ENCODE data around the gene PRKCE. TPM values are rescaled to one million over a fixed set of nuclear protein-coding genes. Genes with fewer than 3 reads are reported as not detected.

PRKCE gene
- total and polyA plus RNA-seq, 2 experiments from 2014 or later = 0.94 to 1.2 TPM

DNA sequence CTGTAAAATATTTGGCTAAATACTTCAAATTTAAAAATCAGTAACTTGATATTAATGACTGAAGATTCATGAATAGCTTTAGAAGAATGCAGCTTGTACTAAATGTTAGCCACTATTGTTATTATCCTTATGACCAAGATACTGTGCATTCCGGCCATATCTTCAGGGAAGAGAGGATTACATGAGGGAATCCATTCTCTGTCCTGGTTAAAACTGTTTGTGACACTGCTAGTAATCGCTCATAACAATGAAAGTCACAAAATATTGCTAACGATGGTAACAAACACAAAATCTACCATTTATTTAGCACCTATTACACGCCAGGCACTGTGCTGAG is 217.7 kb downstream of the PRKCE start:
- no peaks in the 10 kb centered on the region for H3K9me3 Mint-ChIP-seq
- Histone ChIP-seq H3K9me2 (ENCODE audit: insufficient read depth) (no peaks in the 10 kb centered on the region), H3K27ac (ENCODE audit: low read depth) (no peak overlapping the region), H4K20me1 (replicated peaks; ENCODE audit: insufficient read depth) (no peaks in the 10 kb centered on the region), H3K27me3 (ENCODE audit: insufficient read depth) (no peaks in the 10 kb centered on the region), H3K4me1 (ENCODE audit: insufficient read depth) (no peaks in the 10 kb centered on the region), H3K4me3 (no peak overlapping the region), H2AFZ (no peak overlapping the region), H3K4me2 (no peak overlapping the region), H3K79me2 (replicated peaks; ENCODE audit: insufficient read depth) (no peaks in the 10 kb centered on the region), H3K36me3 (ENCODE audit: insufficient read depth) (no peaks in the 10 kb centered on the region), H3F3A (replicated peaks; ENCODE audit: low read depth) (no peaks in the 10 kb centered on the region)
- ATAC-seq (no peak), DNase-seq (ENCODE audit: low spot score) (no peak)
- H3K27ac Mint-ChIP-seq = no peak overlapping the region
- no peaks in the 10 kb centered on the region for H3K27me3 Mint-ChIP-seq (ENCODE audit: insufficient read depth, low read depth, poor library complexity)
- H3K4me3 Mint-ChIP-seq = no peak overlapping the region
- TF ChIP-seq, protein P1, sequence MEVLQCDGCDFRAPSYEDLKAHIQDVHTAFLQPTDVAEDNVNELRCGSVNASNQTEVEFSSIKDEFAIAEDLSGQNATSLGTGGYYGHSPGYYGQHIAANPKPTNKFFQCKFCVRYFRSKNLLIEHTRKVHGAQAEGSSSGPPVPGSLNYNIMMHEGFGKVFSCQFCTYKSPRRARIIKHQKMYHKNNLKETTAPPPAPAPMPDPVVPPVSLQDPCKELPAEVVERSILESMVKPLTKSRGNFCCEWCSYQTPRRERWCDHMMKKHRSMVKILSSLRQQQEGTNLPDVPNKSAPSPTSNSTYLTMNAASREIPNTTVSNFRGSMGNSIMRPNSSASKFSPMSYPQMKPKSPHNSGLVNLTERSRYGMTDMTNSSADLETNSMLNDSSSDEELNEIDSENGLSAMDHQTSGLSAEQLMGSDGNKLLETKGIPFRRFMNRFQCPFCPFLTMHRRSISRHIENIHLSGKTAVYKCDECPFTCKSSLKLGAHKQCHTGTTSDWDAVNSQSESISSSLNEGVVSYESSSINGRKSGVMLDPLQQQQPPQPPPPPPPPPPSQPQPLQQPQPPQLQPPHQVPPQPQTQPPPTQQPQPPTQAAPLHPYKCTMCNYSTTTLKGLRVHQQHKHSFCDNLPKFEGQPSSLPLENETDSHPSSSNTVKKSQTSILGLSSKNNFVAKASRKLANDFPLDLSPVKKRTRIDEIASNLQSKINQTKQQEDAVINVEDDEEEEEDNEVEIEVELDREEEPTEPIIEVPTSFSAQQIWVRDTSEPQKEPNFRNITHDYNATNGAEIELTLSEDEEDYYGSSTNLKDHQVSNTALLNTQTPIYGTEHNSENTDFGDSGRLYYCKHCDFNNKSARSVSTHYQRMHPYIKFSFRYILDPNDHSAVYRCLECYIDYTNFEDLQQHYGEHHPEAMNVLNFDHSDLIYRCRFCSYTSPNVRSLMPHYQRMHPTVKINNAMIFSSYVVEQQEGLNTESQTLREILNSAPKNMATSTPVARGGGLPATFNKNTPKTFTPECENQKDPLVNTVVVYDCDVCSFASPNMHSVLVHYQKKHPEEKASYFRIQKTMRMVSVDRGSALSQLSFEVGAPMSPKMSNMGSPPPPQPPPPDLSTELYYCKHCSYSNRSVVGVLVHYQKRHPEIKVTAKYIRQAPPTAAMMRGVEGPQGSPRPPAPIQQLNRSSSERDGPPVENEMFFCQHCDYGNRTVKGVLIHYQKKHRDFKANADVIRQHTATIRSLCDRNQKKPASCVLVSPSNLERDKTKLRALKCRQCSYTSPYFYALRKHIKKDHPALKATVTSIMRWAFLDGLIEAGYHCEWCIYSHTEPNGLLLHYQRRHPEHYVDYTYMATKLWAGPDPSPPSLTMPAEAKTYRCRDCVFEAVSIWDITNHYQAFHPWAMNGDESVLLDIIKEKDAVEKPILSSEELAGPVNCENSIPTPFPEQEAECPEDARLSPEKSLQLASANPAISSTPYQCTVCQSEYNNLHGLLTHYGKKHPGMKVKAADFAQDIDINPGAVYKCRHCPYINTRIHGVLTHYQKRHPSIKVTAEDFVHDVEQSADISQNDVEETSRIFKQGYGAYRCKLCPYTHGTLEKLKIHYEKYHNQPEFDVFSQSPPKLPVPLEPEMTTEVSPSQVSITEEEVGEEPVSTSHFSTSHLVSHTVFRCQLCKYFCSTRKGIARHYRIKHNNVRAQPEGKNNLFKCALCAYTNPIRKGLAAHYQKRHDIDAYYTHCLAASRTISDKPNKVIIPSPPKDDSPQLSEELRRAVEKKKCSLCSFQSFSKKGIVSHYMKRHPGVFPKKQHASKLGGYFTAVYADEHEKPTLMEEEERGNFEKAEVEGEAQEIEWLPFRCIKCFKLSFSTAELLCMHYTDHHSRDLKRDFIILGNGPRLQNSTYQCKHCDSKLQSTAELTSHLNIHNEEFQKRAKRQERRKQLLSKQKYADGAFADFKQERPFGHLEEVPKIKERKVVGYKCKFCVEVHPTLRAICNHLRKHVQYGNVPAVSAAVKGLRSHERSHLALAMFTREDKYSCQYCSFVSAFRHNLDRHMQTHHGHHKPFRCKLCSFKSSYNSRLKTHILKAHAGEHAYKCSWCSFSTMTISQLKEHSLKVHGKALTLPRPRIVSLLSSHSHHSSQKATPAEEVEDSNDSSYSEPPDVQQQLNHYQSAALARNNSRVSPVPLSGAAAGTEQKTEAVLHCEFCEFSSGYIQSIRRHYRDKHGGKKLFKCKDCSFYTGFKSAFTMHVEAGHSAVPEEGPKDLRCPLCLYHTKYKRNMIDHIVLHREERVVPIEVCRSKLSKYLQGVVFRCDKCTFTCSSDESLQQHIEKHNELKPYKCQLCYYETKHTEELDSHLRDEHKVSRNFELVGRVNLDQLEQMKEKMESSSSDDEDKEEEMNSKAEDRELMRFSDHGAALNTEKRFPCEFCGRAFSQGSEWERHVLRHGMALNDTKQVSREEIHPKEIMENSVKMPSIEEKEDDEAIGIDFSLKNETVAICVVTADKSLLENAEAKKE (CRISPR knock-in tag; IDR thresholded peaks at IDR 0.05) = no peak
- TF ChIP-seq STAT1 (IDR thresholded peaks at IDR 0.05; ENCODE audit: unreplicated experiment) = no peak
- TF ChIP-seq EZH2phosphoT487 (IDR thresholded peaks at IDR 0.05; ENCODE audit: unreplicated experiment) = no peak
- TF ChIP-seq POLR2AphosphoS5 (IDR thresholded peaks at IDR 0.05; ENCODE audit: low read depth) = no peak
- TF ChIP-seq EZH2 (IDR thresholded peaks at IDR 0.05; ENCODE audit: low read depth, unreplicated experiment) = no peak
- no peak for TF ChIP-seq ZNF331 (CRISPR knock-in tag; IDR thresholded peaks at IDR 0.05; ENCODE audit: low read depth)
- no peak for TF ChIP-seq NANOG (IDR thresholded peaks at IDR 0.05; ENCODE audit: borderline replicate concordance)
- TF ChIP-seq JUNB (IDR thresholded peaks at IDR 0.05; ENCODE audit: unreplicated experiment) = no peak
- H3K36me3 Mint-ChIP-seq (ENCODE audit: low read depth) = no peaks in the 10 kb centered on the region
- H3K4me1 Mint-ChIP-seq = peaks cover 9% of the 10 kb centered on the region

DNA sequence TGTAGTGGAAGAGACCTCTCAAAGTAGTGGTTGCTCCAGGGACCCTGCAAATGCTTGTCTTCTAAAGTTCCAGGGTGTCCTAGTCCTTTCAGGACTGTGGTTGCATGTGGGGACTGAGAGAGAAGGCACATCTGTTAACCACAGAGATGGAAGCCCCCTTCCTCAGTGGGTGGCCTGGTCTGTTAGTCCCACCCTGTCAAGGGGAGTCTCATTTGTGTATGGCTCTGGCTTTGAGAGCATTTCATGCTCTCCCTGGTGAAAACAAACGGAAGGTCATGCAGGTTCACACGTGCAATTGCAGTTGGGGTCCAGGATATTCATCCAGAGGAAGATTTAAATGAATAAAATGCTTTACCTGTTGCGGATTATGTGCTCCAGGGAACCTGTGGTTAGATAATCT is 219.6 kb downstream of the PRKCE start:
- Mint-ChIP-seq H3K4me1 (no peaks in the 10 kb centered on the region; the same call in 2 of the 3 replicates), H3K27me3 (ENCODE audit: insufficient read depth, low read depth, poor library complexity) (peaks cover 1% of the 10 kb centered on the region), H3K27ac (no peak overlapping the region), H3K36me3 (ENCODE audit: low read depth) (no peaks in the 10 kb centered on the region), H3K4me3 (no peak overlapping the region), H3K9me3 (peaks cover 1% of the 10 kb centered on the region; the same call in 2 of the 3 replicates)
- DNase-seq (ENCODE audit: low spot score) = no peak
- no peak for ATAC-seq
- Histone ChIP-seq H3F3A (replicated peaks; ENCODE audit: low read depth) (no peaks in the 10 kb centered on the region), H3K4me3 (no peak overlapping the region), H2AFZ (no peak overlapping the region), H3K4me2 (no peak overlapping the region), H3K4me1 (ENCODE audit: insufficient read depth) (no peaks in the 10 kb centered on the region), H3K27me3 (ENCODE audit: insufficient read depth) (no peaks in the 10 kb centered on the region), H3K27ac (ENCODE audit: low read depth) (no peak overlapping the region), H4K20me1 (replicated peaks; ENCODE audit: insufficient read depth) (no peaks in the 10 kb centered on the region), H3K79me2 (replicated peaks; ENCODE audit: insufficient read depth) (no peaks in the 10 kb centered on the region), H3K36me3 (ENCODE audit: insufficient read depth) (no peaks in the 10 kb centered on the region), H3K9me2 (ENCODE audit: insufficient read depth) (no peaks in the 10 kb centered on the region)
- TF ChIP-seq, protein P2, sequence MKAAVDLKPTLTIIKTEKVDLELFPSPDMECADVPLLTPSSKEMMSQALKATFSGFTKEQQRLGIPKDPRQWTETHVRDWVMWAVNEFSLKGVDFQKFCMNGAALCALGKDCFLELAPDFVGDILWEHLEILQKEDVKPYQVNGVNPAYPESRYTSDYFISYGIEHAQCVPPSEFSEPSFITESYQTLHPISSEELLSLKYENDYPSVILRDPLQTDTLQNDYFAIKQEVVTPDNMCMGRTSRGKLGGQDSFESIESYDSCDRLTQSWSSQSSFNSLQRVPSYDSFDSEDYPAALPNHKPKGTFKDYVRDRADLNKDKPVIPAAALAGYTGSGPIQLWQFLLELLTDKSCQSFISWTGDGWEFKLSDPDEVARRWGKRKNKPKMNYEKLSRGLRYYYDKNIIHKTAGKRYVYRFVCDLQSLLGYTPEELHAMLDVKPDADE (IDR thresholded peaks at IDR 0.05) = no peak
- TF ChIP-seq ZNF114 (CRISPR knock-in tag; IDR thresholded peaks at IDR 0.05) = no peak
- no peak for TF ChIP-seq JUNB (IDR thresholded peaks at IDR 0.05; ENCODE audit: unreplicated experiment)
- no peak for TF ChIP-seq STAT1 (IDR thresholded peaks at IDR 0.05; ENCODE audit: unreplicated experiment)
- TF ChIP-seq EZH2phosphoT487 (IDR thresholded peaks at IDR 0.05; ENCODE audit: unreplicated experiment) = no peak
- TF ChIP-seq, protein P3, sequence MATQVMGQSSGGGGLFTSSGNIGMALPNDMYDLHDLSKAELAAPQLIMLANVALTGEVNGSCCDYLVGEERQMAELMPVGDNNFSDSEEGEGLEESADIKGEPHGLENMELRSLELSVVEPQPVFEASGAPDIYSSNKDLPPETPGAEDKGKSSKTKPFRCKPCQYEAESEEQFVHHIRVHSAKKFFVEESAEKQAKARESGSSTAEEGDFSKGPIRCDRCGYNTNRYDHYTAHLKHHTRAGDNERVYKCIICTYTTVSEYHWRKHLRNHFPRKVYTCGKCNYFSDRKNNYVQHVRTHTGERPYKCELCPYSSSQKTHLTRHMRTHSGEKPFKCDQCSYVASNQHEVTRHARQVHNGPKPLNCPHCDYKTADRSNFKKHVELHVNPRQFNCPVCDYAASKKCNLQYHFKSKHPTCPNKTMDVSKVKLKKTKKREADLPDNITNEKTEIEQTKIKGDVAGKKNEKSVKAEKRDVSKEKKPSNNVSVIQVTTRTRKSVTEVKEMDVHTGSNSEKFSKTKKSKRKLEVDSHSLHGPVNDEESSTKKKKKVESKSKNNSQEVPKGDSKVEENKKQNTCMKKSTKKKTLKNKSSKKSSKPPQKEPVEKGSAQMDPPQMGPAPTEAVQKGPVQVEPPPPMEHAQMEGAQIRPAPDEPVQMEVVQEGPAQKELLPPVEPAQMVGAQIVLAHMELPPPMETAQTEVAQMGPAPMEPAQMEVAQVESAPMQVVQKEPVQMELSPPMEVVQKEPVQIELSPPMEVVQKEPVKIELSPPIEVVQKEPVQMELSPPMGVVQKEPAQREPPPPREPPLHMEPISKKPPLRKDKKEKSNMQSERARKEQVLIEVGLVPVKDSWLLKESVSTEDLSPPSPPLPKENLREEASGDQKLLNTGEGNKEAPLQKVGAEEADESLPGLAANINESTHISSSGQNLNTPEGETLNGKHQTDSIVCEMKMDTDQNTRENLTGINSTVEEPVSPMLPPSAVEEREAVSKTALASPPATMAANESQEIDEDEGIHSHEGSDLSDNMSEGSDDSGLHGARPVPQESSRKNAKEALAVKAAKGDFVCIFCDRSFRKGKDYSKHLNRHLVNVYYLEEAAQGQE (IDR thresholded peaks at IDR 0.05; ENCODE audit: unreplicated experiment) = no peak
- TF ChIP-seq NANOG (IDR thresholded peaks at IDR 0.05; ENCODE audit: borderline replicate concordance) = no peak
- TF ChIP-seq POLR2AphosphoS5 (IDR thresholded peaks at IDR 0.05; ENCODE audit: low read depth) = no peak
- no peak for TF ChIP-seq EZH2 (IDR thresholded peaks at IDR 0.05; ENCODE audit: low read depth, unreplicated experiment)
- TF ChIP-seq ZNF331 (CRISPR knock-in tag; IDR thresholded peaks at IDR 0.05; ENCODE audit: low read depth) = no peak
